A549 treated with CpdA at 1 μM for 4 hours (cell line): ENCODE measurements around the gene PCDHGA1. TPM values are rescaled to one million over a fixed set of nuclear protein-coding genes. Genes with fewer than 3 reads are reported as not detected.

Source experiments
- total RNA-seq: library from RNA; stranded (reverse); fragments of 200-300 nt; extraction: Qiagen RNA extraction; gene quantifications from 5 replicates; pipeline ENCODE4 v1.2.3, GENCODE V29; 2022; ENCODE audit warnings: low read depth

The PCDHGA1 gene
- total RNA-seq, 1 experiment from 2014 or later, result 0.34 TPM

GRCh38 chr5:141397756-141398551 lies 67.6 kb downstream of the PCDHGA1 start, which contains the start of gene PCDHGB5:
Gene PCDHGB5 (plus strand): TSS chr5:141397947. CDS start chr5:141398128, 181 bp downstream.

GRCh38 chr5:141402553-141403243 lies 72.4 kb downstream of the PCDHGA1 start, which contains the start of gene PCDHGA9:
Gene PCDHGA9 (plus strand): TSS chr5:141402778. CDS start chr5:141402953, 175 bp downstream.

GRCh38 chr5:141407790-141408505 lies 77.6 kb downstream of the PCDHGA1 start, which contains the start of gene PCDHGB6:
Gene PCDHGB6 (plus strand): TSS chr5:141408021. CDS start chr5:141408203, 182 bp downstream.

GRCh38 chr5:141412854-141413539 lies 82.7 kb downstream of the PCDHGA1 start, which contains the start of gene PCDHGA10:
Gene PCDHGA10 (plus strand): TSS chr5:141412987. CDS start chr5:141413176, 189 bp downstream.

GRCh38 chr5:141417494-141418172 lies 87.3 kb downstream of the PCDHGA1 start, which contains the start of gene PCDHGB7:
Gene PCDHGB7 (plus strand): TSS chr5:141417677. CDS start chr5:141417860, 183 bp downstream.

GRCh38 chr5:141420855-141421488 lies 90.7 kb downstream of the PCDHGA1 start, which contains the start of gene PCDHGA11:
Gene PCDHGA11 (plus strand): TSS chr5:141421051. CDS start chr5:141421228, 177 bp downstream.

GRCh38 chr5:141430332-141431113 lies 100.2 kb downstream of the PCDHGA1 start, which contains the start of gene PCDHGA12:
Gene PCDHGA12 (plus strand): TSS chr5:141430507. CDS start chr5:141430760, 253 bp downstream.

GRCh38 chr5:141475625-141476131 lies 145.4 kb downstream of the PCDHGA1 start, which contains the start of gene PCDHGC3:
Gene PCDHGC3 (plus strand): TSS chr5:141475966. CDS start chr5:141476117, 151 bp downstream.

GRCh38 chr5:141484641-141485311 lies 154.5 kb downstream of the PCDHGA1 start, which contains the start of gene PCDHGC4:
Gene PCDHGC4 (plus strand): TSS chr5:141485030. CDS start chr5:141485174, 144 bp downstream.

GRCh38 chr5:141488591-141489561 lies 158.6 kb downstream of the PCDHGA1 start, which contains the start of gene PCDHGC5:
Gene PCDHGC5 (plus strand): TSS chr5:141489081. CDS start chr5:141489241, 160 bp downstream.

Other genes with a start within 250 kb of the PCDHGA1 start
- 2.7 to 5.4 TPM (median 3.7 TPM) in 5 replicates for gene PCDHB2, start 235.9 kb upstream of the PCDHGA1 start, total RNA-seq
- 0.02 to 0.06 TPM (median 0.05 TPM) in 3 of 5 replicates, not detected in the others for gene PCDHB3, start 230.0 kb upstream of the PCDHGA1 start, total RNA-seq
- gene PCDHB4, start 208.7 kb upstream of the PCDHGA1 start, total RNA-seq, result 0.03 to 0.09 TPM (median 0.06 TPM) in 4 of 5 replicates, not detected in the other
- gene PCDHB5, start 195.3 kb upstream of the PCDHGA1 start, total RNA-seq, result 1.2 to 1.9 TPM (median 1.5 TPM) in 5 replicates
- gene PCDHB6, start 180.5 kb upstream of the PCDHGA1 start, total RNA-seq, result 0.89 to 1.2 TPM (median 1.1 TPM) in 5 replicates
- 0.01 TPM in 1 of 5 replicates, not detected in the others for gene PCDHB7, start 157.9 kb upstream of the PCDHGA1 start, total RNA-seq
- 0.24 to 0.42 TPM (median 0.37 TPM) in 5 replicates for gene PCDHB8, start 152.7 kb upstream of the PCDHGA1 start, total RNA-seq
- gene PCDHB16, start 148.1 kb upstream of the PCDHGA1 start, total RNA-seq, result 0.05 to 0.10 TPM (median 0.08 TPM) in 4 of 5 replicates, not detected in the other
- 0.01 to 0.03 TPM in 2 of 5 replicates, not detected in the others for gene PCDHB9, start 143.4 kb upstream of the PCDHGA1 start, total RNA-seq
- gene PCDHB10, start 138.2 kb upstream of the PCDHGA1 start, total RNA-seq, result 0.03 to 0.06 TPM in 2 of 5 replicates, not detected in the others
- 0.06 to 0.14 TPM (median 0.09 TPM) in 5 replicates for gene PCDHB11, start 130.9 kb upstream of the PCDHGA1 start, total RNA-seq
- gene PCDHB12, start 121.8 kb upstream of the PCDHGA1 start, total RNA-seq, result 0.07 TPM in 1 of 5 replicates, not detected in the others
- gene PCDHB13, start 116.6 kb upstream of the PCDHGA1 start, total RNA-seq, result 0.02 to 0.08 TPM (median 0.07 TPM) in 5 replicates
- 0.06 to 0.13 TPM (median 0.09 TPM) in 5 replicates for gene PCDHB14, start 107.2 kb upstream of the PCDHGA1 start, total RNA-seq
- 0.05 to 0.07 TPM (median 0.06 TPM) in 4 of 5 replicates, not detected in the other for gene PCDHB15, start 85.1 kb upstream of the PCDHGA1 start, total RNA-seq
- gene SLC25A2, start 26.5 kb upstream of the PCDHGA1 start, total RNA-seq, result not detected in 5 replicates
- gene TAF7, start 9.7 kb upstream of the PCDHGA1 start, total RNA-seq, result 66.8 to 81.4 TPM (median 74.0 TPM) in 5 replicates
- 0.44 to 0.73 TPM (median 0.59 TPM) in 5 replicates for gene PCDHGA2, start 8.2 kb downstream of the PCDHGA1 start, total RNA-seq
- 0.05 to 0.09 TPM in 2 of 5 replicates, not detected in the others for gene PCDHGA3, start 13.3 kb downstream of the PCDHGA1 start, total RNA-seq
- 1.0 to 2.1 TPM (median 1.9 TPM) in 5 replicates for gene PCDHGB1, start 19.6 kb downstream of the PCDHGA1 start, total RNA-seq
- gene PCDHGA4, start 24.5 kb downstream of the PCDHGA1 start, total RNA-seq, result 0.08 to 0.20 TPM (median 0.10 TPM) in 5 replicates
- gene PCDHGB2, start 29.5 kb downstream of the PCDHGA1 start, total RNA-seq, result 0.07 to 0.19 TPM (median 0.17 TPM) in 5 replicates
- 0.11 to 0.17 TPM (median 0.15 TPM) in 5 replicates for gene PCDHGA5, start 33.6 kb downstream of the PCDHGA1 start, total RNA-seq
- 0.15 to 0.35 TPM (median 0.20 TPM) in 5 replicates for gene PCDHGB3, start 39.7 kb downstream of the PCDHGA1 start, total RNA-seq
- gene PCDHGA6, start 43.4 kb downstream of the PCDHGA1 start, total RNA-seq, result 0.13 to 0.28 TPM (median 0.22 TPM) in 5 replicates
- gene PCDHGA7, start 52.2 kb downstream of the PCDHGA1 start, total RNA-seq, result 0.72 to 1.3 TPM (median 0.96 TPM) in 5 replicates
- gene PCDHGB4, start 57.2 kb downstream of the PCDHGA1 start, total RNA-seq, result 0.66 to 1.0 TPM (median 0.73 TPM) in 5 replicates
- 0.02 TPM in 2 of 5 replicates, not detected in the others for gene PCDHGA8, start 62.1 kb downstream of the PCDHGA1 start, total RNA-seq
- gene PCDHGB5, start 67.4 kb downstream of the PCDHGA1 start, total RNA-seq, result 1.9 to 2.8 TPM (median 2.4 TPM) in 5 replicates
- gene PCDHGA9, start 72.3 kb downstream of the PCDHGA1 start, total RNA-seq, result 0.06 to 0.14 TPM (median 0.08 TPM) in 3 of 5 replicates, not detected in the others
- gene PCDHGB6, start 77.5 kb downstream of the PCDHGA1 start, total RNA-seq, result 0.06 to 0.12 TPM (median 0.09 TPM) in 4 of 5 replicates, not detected in the other
- gene PCDHGA10, start 82.5 kb downstream of the PCDHGA1 start, total RNA-seq, result 0.01 TPM in 1 of 5 replicates, not detected in the others
- gene PCDHGB7, start 87.2 kb downstream of the PCDHGA1 start, total RNA-seq, result 0.03 to 0.16 TPM (median 0.07 TPM) in 5 replicates
- gene PCDHGA11, start 90.5 kb downstream of the PCDHGA1 start, total RNA-seq, result 0.02 TPM in 1 of 5 replicates, not detected in the others
- gene PCDHGA12, start 100.0 kb downstream of the PCDHGA1 start, total RNA-seq, result 0.02 TPM in 1 of 5 replicates, not detected in the others
- gene PCDHGC3, start 145.5 kb downstream of the PCDHGA1 start, total RNA-seq, result 6.1 to 7.1 TPM (median 6.4 TPM) in 5 replicates
- 0.02 to 0.15 TPM (median 0.05 TPM) in 3 of 5 replicates, not detected in the others for gene PCDHGC4, start 154.5 kb downstream of the PCDHGA1 start, total RNA-seq
- gene PCDHGC5, start 158.6 kb downstream of the PCDHGA1 start, total RNA-seq, result 0.05 TPM in 1 of 5 replicates, not detected in the others